Measurements from ENCODE around the gene MTCH1.

- TF ChIP-seq TARDBP (IDR thresholded peaks at IDR 0.05) (no peak), SP1 (IDR thresholded peaks at IDR 0.05) (no peak), FOXK2 (IDR thresholded peaks at IDR 0.05) (no peak), ARNT (IDR thresholded peaks at IDR 0.05) (no peak), BHLHE40 (IDR thresholded peaks at IDR 0.05; ENCODE audit: borderline replicate concordance) (no peak), ZNF384 (IDR thresholded peaks at IDR 0.05) (no peak), PKNOX1 (IDR thresholded peaks at IDR 0.05) (no peak), L3MBTL2 (conservative IDR thresholded peaks at IDR 0.05) (no peak), FOXM1 (IDR thresholded peaks at IDR 0.05; ENCODE audit: borderline replicate concordance) (no peak), SUZ12 (IDR thresholded peaks at IDR 0.05) (no peak), ELF4 (IDR thresholded peaks at IDR 0.05) (no peak), NFRKB (IDR thresholded peaks at IDR 0.05) (no peak)
Measured at GRCh38 chr6:36964349-36964748, 21.6 kb downstream of the MTCH1 start.

Data from HEK293T (cell line).